AG09319 (cell line): ENCODE measurements around the gene TRRAP.

Source experiments
- DNase-seq: peaks from one replicate; pipeline ENCODE4 v3.0.0-alpha.2; 2010; ENCODE audit warnings: low read depth; ENCODE audit errors: extremely low read depth
- CTCF ChIP-seq: IDR thresholded peaks from 2 replicates; pipeline ENCODE4 v1.5.1; 2011; ENCODE audit warnings: low read depth, mild to moderate bottlenecking, inconsistent platforms, low read length, moderate library complexity

The TRRAP gene

GRCh38 chr7:98988641-98989040 lies 110.3 kb downstream of the TRRAP start:
- TF ChIP-seq CTCF, result no peak
- DNase-seq, result no peak

GRCh38 chr7:98990356-98990755 lies 112.0 kb downstream of the TRRAP start:
- DNase-seq, result no peak
- no peak for TF ChIP-seq CTCF

GRCh38 chr7:98991141-98991540 lies 112.8 kb downstream of the TRRAP start:
- no peak for DNase-seq
- no peak for TF ChIP-seq CTCF

GRCh38 chr7:98992076-98992475 lies 113.7 kb downstream of the TRRAP start:
- no peak for TF ChIP-seq CTCF
- DNase-seq, result no peak

- no peak for DNase-seq
Measured at GRCh38 chr7:98993024-98993897, 114.9 kb downstream of the TRRAP start.

GRCh38 chr7:98994046-98994944 lies 116.0 kb downstream of the TRRAP start:
- TF ChIP-seq CTCF, result no peak
- no peak for DNase-seq

More at GRCh38 chr7:98993024-98993897, 114.9 kb downstream of the TRRAP start:
- TF ChIP-seq CTCF, result no peak

- no peak for TF ChIP-seq CTCF
- DNase-seq, result no peak
Measured at GRCh38 chr7:98995111-98995510, 116.8 kb downstream of the TRRAP start.
